NCI-H2171 treated with DMSO at 0.1 percent for 48 hours (cell line): ENCODE measurements around the gene LILRA2.
"Not testable (repeated sequence)": the region's sequence is repeated elsewhere in the genome, so short reads cannot be mapped to it uniquely, and the experiment has no call there.

ENCODE experiments used
- DNase-seq: peaks from one replicate; lab custom pipeline; 2025; lab: John Stamatoyannopoulos, UW

The LILRA2 gene

GRCh38 chr19:54571715-54572615, 1.6 kb upstream of the LILRA2 start:
- DNase-seq = not testable (repeated sequence)

GRCh38 chr19:54572696-54573311, 786 bp upstream of the LILRA2 start:
- no peak for DNase-seq

GRCh38 chr19:54574051-54574450, 461 bp downstream of the LILRA2 start:
- DNase-seq = no peak

GRCh38 chr19:54574527-54575056, 1.0 kb downstream of the LILRA2 start:
- no peak for DNase-seq

GRCh38 chr19:54575205-54575604, 1.6 kb downstream of the LILRA2 start:
- not testable (repeated sequence) for DNase-seq

GRCh38 chr19:54576411-54576976, 2.9 kb downstream of the LILRA2 start:
- DNase-seq = no peak

- no peak for DNase-seq
These were observed 3.7 kb downstream of the LILRA2 start for GRCh38 chr19:54577334-54577733.

- not testable (repeated sequence) for DNase-seq
These were observed 4.7 kb downstream of the LILRA2 start for GRCh38 chr19:54578268-54578667.

- DNase-seq = no peak
These were observed 12.8 kb downstream of the LILRA2 start for GRCh38 chr19:54586397-54586796.

GRCh38 chr19:54587026-54587425, 13.4 kb downstream of the LILRA2 start:
- DNase-seq = no peak

- DNase-seq = not testable (repeated sequence)
These were observed 19.9 kb downstream of the LILRA2 start, which contains the start of gene LILRA1 for GRCh38 chr19:54593445-54593844. TSS of gene LILRA1 (plus strand) at chr19:54593632. CDS start at chr19:54594245, 613 bp downstream.

GRCh38 chr19:54593931-54594626, 20.5 kb downstream of the LILRA2 start:
- not testable (repeated sequence) for DNase-seq

- no peak for DNase-seq
These were observed 21.1 kb downstream of the LILRA2 start for GRCh38 chr19:54594737-54595136.

- not testable (repeated sequence) for DNase-seq
These were observed 22.3 kb downstream of the LILRA2 start for GRCh38 chr19:54595680-54596436.

- no peak for DNase-seq
These were observed 26.6 kb downstream of the LILRA2 start for GRCh38 chr19:54600212-54600611.

- DNase-seq = no peak
These were observed 32.6 kb downstream of the LILRA2 start for GRCh38 chr19:54606230-54606629.

- DNase-seq = no peak
These were observed 33.5 kb downstream of the LILRA2 start for GRCh38 chr19:54606891-54607784.

GRCh38 chr19:54607785-54608150, 34.2 kb downstream of the LILRA2 start:
- no peak for DNase-seq

- no peak for DNase-seq
These were observed 34.6 kb downstream of the LILRA2 start for GRCh38 chr19:54608205-54608604.

GRCh38 chr19:54608792-54609191, 35.2 kb downstream of the LILRA2 start:
- DNase-seq = no peak
